Esophagus muscularis mucosa (tissue), 4 donors: Measurements from ENCODE around the gene C9orf85. TPM values are rescaled to one million over a fixed set of nuclear protein-coding genes. Genes with fewer than 3 reads are reported as not detected.

Experiments
- DNase-seq: peaks from one replicate; pipeline ENCODE4 v3.0.0-alpha.2; 2017; ENCODE audit errors: extremely low spot score
- H3K27ac ChIP-seq, 4 donors: fragments of 200-600 bp; sonication (generic); replicated peaks in 1 of 4; 1 replicate in 3 of 4; 2 replicates in 1 of 4; pipeline ENCODE4 v1.5.1; 2016 to 2019; ENCODE audit warnings: mild to moderate bottlenecking in 1 of 4
- H3K27me3 ChIP-seq, 4 donors: fragments of 200-600 bp; sonication (generic); one replicate each; pipeline versions ENCODE4 v1.5.1 to v1.6.0; 2016 to 2019
- H3K36me3 ChIP-seq, 4 donors: fragments of 200-600 bp; sonication (generic); one replicate each; pipeline ENCODE4 v1.5.1; 2016 to 2019
- H3K4me1 ChIP-seq, 4 donors: fragments of 200-600 bp; sonication (generic); one replicate each; pipeline ENCODE4 v1.5.1; 2016 to 2019
- H3K4me3 ChIP-seq, 4 donors: fragments of 200-600 bp; sonication (generic); 1 replicate in 2 of 4; 2 replicates in 2 of 4; pipeline ENCODE4 v1.5.1; 2016 to 2019; ENCODE audit warnings: mild to moderate bottlenecking in 4 of 4, moderate library complexity in 1 of 4
- H3K9me3 ChIP-seq, 4 donors: fragments of 200-600 bp; sonication (generic); 1 replicate in 3 of 4; 2 replicates in 1 of 4; pipeline ENCODE4 v1.5.1; 2016 to 2019
- CTCF ChIP-seq, 3 experiments: fragments of 200-600 bp in 2 of 3; fragments of 450-650 bp in 1 of 3; sonication (generic) in 2 of 3; IDR thresholded peaks; one replicate each; pipeline ENCODE4 v1.5.1; 2017 to 2019; ENCODE audit warnings: antibody characterized with exemption in 3 of 3, mild to moderate bottlenecking in 2 of 3, moderate library complexity in 1 of 3
- EP300 ChIP-seq: sonication (generic); formaldehyde crosslinking; IDR thresholded peaks from one replicate; pipeline ENCODE4 v1.6.1; 2017; ENCODE audit warnings: antibody characterized with exemption
- POLR2A ChIP-seq: fragments of 450-650 bp; IDR thresholded peaks from one replicate; pipeline ENCODE4 v1.6.1; 2017; ENCODE audit warnings: antibody characterized with exemption, moderate library complexity, mild to moderate bottlenecking, low read depth
- POLR2AphosphoS5 ChIP-seq, 2 donors: sonication (generic); formaldehyde crosslinking; IDR thresholded peaks; one replicate each; pipeline ENCODE4 v1.6.1; 2017; ENCODE audit warnings: antibody characterized with exemption in 2 of 2
- WGBS: methylation state at CpG from one replicate; pipeline ENCODE4 v1.1.5; 2018; 5-methylcytosine and 5-hydroxymethylcytosine counted together
- intact Hi-C: fragments of 100-400 bp; cut with DNase I; formaldehyde crosslinking; loops from one replicate; pipeline ENCODE4 v1.15.1; 2023
- total RNA-seq, 4 donors: library from RNA; depleted of rRNA; stranded (reverse); fragments of >200 nt; gene quantifications; one replicate each; pipeline versions ENCODE4 v1.1.0 to v1.2.1, GENCODE V29; 2016

C9orf85 gene
- total RNA-seq, 4 donors from 2014 or later, result 5.8 to 12.3 (median 8.5) TPM

- no peaks in the 10 kb centered on the region for H3K27me3 ChIP-seq
- intact Hi-C loops, result no loop called here
- H3K27ac ChIP-seq, result no peak overlapping the region
- H3K4me3 ChIP-seq, result no peak overlapping the region
- DNase-seq, result no peak
- WGBS, result 100% methylated on average over 1 of the region's 1 CpG
- H3K36me3 ChIP-seq, result no peaks in the 10 kb centered on the region
- H3K4me1 ChIP-seq, result peaks cover 0 to 26% (median 15%) of the 10 kb centered on the region in 4 donors
- peaks cover 0 to 13% (median 12%) of the 10 kb centered on the region in 4 donors for H3K9me3 ChIP-seq
- TF ChIP-seq POLR2A (no peak), EP300 (no peak), POLR2AphosphoS5 (IDR thresholded peaks at IDR 0.05) (no peak), CTCF (IDR thresholded peaks at IDR 0.05) (no peak)
These were observed 25.4 kb upstream of the C9orf85 start for GRCh38 chr9:71886015-71886414.

- WGBS, result 96% methylated on average over 10 of the region's 10 CpGs
- no peak for DNase-seq
- H3K4me1 ChIP-seq, result peaks cover 0 to 31% (median 18%) of the 10 kb centered on the region in 4 donors
- H3K27me3 ChIP-seq, result no peaks in the 10 kb centered on the region
- H3K9me3 ChIP-seq, result peaks cover 0 to 13% (median 12%) of the 10 kb centered on the region in 4 donors
- no peak overlapping the region for H3K4me3 ChIP-seq
- H3K27ac ChIP-seq, result no peak overlapping the region
- TF ChIP-seq POLR2A (no peak), EP300 (no peak), CTCF (IDR thresholded peaks at IDR 0.05) (no peak), POLR2AphosphoS5 (IDR thresholded peaks at IDR 0.05) (no peak)
- intact Hi-C loops, result no loop called here
- no peaks in the 10 kb centered on the region for H3K36me3 ChIP-seq
These were observed 24.9 kb upstream of the C9orf85 start for GRCh38 chr9:71886541-71886940.

GRCh38 chr9:71887362-71887761 lies 24.1 kb upstream of the C9orf85 start:
- no peak overlapping the region for H3K27ac ChIP-seq
- peaks cover 0 to 31% (median 20%) of the 10 kb centered on the region in 4 donors for H3K4me1 ChIP-seq
- no peak for TF ChIP-seq EP300
- no peak for TF ChIP-seq POLR2AphosphoS5 (IDR thresholded peaks at IDR 0.05)
- TF ChIP-seq CTCF (IDR thresholded peaks at IDR 0.05), result no peak
- TF ChIP-seq POLR2A, result no peak
- intact Hi-C loops, result no loop called here
- 88% methylated on average over 1 of the region's 1 CpG for WGBS
- no peaks in the 10 kb centered on the region for H3K36me3 ChIP-seq
- DNase-seq, result no peak
- no peaks in the 10 kb centered on the region for H3K27me3 ChIP-seq
- no peak overlapping the region for H3K4me3 ChIP-seq
- H3K9me3 ChIP-seq, result peaks cover 0 to 13% (median 11%) of the 10 kb centered on the region in 4 donors

GRCh38 chr9:71890042-71890679 lies 21.3 kb upstream of the C9orf85 start:
- intact Hi-C loops, result loop anchor here (5.0 kb wide), 1 partner anchor 68 kb away; no protein-coding TSS in a partner anchor
- no peak overlapping the region for H3K4me3 ChIP-seq
- peaks cover 0 to 34% (median 24%) of the 10 kb centered on the region in 4 donors for H3K4me1 ChIP-seq
- H3K27me3 ChIP-seq, result no peaks in the 10 kb centered on the region
- WGBS, result 74% methylated on average over 3 of the region's 3 CpGs
- DNase-seq, result no peak
- H3K27ac ChIP-seq, result no peak overlapping the region
- H3K36me3 ChIP-seq, result no peaks in the 10 kb centered on the region
- TF ChIP-seq EP300 (no peak), CTCF (IDR thresholded peaks at IDR 0.05) (no peak), POLR2AphosphoS5 (IDR thresholded peaks at IDR 0.05) (no peak), POLR2A (no peak)
- H3K9me3 ChIP-seq, result no peaks in the 10 kb centered on the region
